HEK293 (cell line): ENCODE results near the gene DOCK4.

Experiments
- ZNF146 ChIP-seq: fragments of 450-650 bp; formaldehyde crosslinking; IDR thresholded peaks from 2 replicates; pipeline ENCODE4 v1.5.1; 2016; ENCODE audit warnings: missing biosample characterization, missing genetic modification characterization
- ZNF211 ChIP-seq: fragments of 450-650 bp; formaldehyde crosslinking; IDR thresholded peaks from 2 replicates; pipeline ENCODE4 v1.5.1; 2016; ENCODE audit warnings: low read depth, missing biosample characterization, missing genetic modification characterization
- ZNF629 ChIP-seq: fragments of 450-650 bp; formaldehyde crosslinking; IDR thresholded peaks from 2 replicates; pipeline ENCODE4 v1.5.1; 2017; ENCODE audit warnings: missing biosample characterization, missing genetic modification characterization

DNA sequence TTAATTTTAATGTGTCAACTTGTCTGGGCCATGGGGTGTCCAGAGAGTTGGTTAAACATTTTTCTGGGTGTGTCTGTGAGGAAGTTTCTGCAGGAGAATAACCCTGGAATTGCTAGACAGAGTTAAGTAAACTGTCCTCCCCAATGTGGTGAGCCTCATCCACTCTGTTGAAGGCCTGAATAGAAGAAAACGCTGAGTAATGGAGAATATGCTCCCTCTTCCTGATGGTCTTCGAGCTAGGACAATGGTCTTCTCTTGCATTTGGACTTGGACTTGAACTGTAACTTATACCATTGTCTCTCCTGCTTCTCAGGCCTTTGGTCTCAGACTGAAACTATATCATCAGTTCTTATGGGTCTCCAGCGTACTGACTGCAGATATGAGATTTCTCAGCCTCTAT is 347.9 kb downstream of the DOCK4 start:
- TF ChIP-seq ZNF146 (tag by site-specific recombination) (no peak), ZNF211 (no peak), ZNF629 (tag by site-specific recombination) (no peak)
